NCI-H2196 (cell line): ENCODE measurements around the gene FOSL1.
"Not testable (repeated sequence)": the region's sequence is repeated elsewhere in the genome, so short reads cannot be mapped to it uniquely, and the experiment has no call there.

Experiments
- DNase-seq: peaks from one replicate; lab custom pipeline; 2025; ENCODE audit not compliant: unreplicated experiment; lab: John Stamatoyannopoulos, UW

The FOSL1 gene

GRCh38 chr11:65896034-65896999 lies 3.9 kb downstream of the FOSL1 start:
- no peak for DNase-seq

DNA sequence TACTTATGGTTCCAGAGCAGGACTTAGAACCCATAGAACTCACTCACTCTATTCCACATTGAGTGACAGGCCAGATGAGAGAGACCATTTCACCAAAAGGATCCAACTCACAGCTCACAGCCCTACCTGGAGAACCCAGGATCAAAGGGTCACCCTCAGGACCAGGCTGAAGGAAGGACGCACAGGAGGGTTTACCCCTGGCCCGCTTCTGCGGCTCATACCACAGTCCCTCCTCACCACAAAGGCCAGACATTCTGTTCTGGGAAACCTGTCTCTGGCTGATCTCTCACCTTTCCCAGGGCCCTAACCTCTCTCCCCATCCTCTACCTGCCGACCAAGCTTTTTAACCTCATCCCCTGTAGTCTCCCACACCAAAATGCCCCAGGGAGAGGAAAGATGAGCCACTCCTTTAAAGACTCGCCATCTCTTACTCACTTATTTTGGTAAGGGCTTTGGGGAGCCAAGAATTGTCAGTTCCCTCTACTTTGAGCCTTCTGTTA lies 4.7 kb downstream of the FOSL1 start:
- DNase-seq, result no peak

DNA sequence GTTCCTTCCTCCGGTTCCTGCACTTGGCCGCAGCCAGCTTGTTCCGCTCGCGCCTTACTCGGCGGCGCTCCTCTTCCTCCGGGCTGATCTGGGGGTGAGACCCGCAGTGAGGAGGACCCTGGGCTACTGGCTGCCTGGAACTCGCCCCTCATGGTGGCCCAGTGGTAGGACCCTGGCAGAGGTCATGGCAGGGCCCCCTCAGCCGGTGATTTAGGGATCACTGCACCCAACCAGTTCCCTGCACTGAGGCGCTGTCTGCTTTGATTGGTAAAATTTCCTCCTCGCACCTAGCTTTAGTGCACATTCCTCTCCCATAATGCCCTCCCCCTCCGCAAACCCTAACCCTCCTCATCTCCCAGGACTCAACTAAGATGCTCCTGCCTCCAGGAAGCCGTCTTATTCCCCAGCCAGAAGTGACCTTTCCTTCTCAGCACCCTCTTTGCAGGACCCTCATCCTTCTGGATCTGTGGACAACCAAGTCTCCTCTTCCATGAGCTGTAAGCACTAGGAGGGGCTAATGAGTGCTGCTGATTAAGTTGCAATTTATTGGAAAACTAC lies 6.1 kb downstream of the FOSL1 start:
- no peak for DNase-seq

GRCh38 chr11:65892661-65893317 lies 7.4 kb downstream of the FOSL1 start:
- no peak for DNase-seq

GRCh38 chr11:65892137-65892540 lies 8.0 kb downstream of the FOSL1 start:
- not testable (repeated sequence) for DNase-seq

- no peak for DNase-seq
These were observed 8.7 kb downstream of the FOSL1 start for GRCh38 chr11:65891219-65892136.

DNA sequence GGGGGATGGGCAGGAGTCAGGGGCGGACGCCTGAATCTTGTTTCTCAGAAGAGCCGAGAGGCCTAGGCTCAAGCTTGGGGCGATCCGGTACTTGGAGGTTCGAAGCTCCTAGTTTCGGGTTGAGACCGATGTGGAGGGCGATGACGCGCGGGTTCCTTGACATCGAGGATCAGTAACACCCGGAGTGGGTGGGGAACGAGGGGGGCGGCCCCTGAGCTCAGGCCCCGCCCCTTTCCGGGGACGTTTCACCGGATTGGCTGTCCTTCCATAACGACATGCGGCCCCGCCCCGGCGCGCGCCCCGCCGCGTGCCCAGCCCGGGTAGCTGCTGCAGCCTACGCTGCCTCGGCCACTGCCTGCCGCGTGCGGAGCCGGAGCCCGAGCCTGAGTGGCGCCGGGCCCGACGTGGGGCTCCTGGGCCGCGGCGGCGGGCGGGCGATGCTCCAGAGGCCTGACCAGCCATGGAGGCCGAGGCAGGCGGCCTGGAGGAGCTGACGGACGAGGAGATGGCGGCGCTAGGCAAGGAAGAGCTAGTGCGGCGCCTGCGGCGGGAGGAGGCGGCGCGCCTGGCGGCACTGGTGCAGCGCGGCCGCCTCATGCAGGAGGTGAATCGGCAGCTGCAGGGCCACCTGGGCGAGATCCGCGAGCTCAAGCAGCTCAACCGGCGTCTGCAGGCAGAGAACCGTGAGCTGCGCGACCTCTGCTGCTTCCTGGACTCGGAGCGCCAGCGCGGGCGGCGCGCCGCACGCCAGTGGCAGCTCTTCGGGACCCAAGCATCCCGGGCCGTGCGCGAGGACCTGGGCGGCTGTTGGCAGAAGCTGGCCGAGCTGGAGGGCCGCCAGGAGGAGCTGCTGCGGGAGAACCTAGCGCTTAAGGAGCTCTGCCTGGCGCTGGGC lies 9.6 kb downstream of the FOSL1 start, which contains the start of gene CCDC85B:
TSS of gene CCDC85B (plus strand) at position 350 of the 895 bp plus-strand sequence. CDS start at position 461, 111 bp downstream.
- DNase-seq, result peak; percentile 96

DNA sequence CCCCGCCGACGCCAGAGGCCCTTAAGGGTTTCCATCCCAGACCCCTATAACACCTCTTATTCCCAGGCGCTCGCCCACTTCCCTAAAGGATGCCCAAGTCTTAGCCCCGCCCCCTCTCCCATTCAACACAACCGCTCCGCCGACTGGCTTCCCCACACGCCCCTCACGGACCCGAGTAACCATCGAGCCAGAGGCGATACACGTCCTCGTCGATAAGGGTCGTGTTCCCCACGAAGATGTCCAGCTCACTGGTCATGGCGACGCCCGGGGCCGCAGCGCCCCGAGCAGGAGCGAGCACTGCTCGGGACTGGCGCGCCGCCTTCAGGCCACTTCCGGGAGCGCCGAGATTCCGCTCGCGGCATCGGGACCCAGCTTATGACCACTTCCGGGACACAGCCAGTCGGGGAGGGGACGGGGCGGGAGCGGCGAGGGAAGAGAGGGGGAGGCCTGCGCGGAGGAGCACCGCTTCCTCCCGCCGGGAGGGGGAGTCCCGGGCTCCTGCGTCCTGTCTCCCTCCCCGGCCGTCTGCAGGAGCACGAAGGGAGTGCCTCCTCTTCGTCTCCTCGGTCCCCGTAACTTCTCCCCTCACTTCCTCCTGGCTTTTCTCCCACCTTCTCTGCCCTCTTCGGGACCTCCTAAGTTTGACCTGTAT lies 11.9 kb downstream of the FOSL1 start, which contains the start of gene FIBP:
TSS of gene FIBP (minus strand) at position 309 of the 652 bp plus-strand sequence. CDS start at position 256, 53 bp downstream.
- peak; percentile 97 for DNase-seq

DNA sequence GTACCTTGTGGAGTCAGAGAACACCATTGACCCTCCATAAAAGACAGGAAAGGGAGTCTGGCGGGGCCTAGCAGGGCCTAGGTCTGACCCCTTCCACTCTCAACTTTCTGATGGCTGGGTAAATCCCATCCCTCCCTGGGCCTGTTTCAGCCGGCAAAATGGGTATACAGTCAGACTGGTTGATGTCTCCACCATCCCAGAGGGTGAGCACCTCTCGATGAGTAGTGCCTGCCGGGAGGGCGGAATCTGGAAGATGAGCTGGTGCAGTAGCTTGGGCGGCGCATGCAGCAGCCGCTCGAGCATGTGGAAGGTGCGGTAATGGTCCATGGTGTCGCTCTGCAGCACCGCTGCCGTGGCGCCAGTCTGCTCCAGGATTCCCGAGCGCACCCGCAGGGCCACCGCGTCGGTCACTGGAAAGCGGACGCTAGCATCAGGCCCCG lies 12.4 kb downstream of the FOSL1 start:
- DNase-seq, result no peak

DNA sequence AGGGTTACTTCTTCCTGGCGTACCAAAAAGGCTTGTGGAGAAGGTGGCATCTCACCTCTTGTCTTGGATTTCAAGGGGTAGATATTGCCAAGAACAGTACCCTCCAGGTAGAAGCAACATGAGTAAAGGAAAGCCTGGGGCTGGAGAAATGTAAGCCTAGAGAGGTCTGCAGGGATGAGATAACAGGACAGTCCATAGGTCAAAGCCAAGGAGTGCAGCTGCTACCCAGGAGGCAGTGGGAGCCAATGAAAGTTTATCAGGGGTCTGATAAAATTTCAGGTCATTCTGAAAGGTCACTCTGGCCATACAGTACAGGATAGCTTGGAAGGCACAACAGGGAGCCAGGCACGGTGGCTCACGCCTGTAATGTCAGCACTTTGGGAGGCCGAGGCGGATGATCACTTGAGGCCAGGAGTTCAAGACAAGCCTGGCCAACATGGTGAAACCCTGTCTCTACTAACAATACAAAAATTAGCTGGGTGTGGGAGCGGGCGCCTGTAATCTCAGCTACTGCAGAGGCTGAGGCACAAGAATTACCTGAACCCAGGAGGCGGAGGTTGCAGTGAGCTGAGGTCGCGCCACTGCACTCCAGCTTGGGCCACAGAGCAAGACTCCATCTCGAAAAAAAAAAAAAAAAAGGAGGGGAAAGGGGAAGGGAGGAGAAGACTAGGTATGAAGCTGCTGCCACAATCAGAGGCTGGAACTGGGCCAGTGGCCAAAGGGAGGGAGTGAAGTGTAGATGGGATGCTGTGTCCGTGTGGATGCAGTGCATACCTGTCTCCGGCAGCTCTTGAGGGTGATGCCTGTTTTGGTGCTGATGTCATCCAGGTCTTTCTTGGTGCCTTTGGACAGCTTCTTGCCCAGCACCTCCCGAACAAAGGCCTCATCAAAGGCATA lies 13.1 kb downstream of the FOSL1 start:
- no peak for DNase-seq

DNA sequence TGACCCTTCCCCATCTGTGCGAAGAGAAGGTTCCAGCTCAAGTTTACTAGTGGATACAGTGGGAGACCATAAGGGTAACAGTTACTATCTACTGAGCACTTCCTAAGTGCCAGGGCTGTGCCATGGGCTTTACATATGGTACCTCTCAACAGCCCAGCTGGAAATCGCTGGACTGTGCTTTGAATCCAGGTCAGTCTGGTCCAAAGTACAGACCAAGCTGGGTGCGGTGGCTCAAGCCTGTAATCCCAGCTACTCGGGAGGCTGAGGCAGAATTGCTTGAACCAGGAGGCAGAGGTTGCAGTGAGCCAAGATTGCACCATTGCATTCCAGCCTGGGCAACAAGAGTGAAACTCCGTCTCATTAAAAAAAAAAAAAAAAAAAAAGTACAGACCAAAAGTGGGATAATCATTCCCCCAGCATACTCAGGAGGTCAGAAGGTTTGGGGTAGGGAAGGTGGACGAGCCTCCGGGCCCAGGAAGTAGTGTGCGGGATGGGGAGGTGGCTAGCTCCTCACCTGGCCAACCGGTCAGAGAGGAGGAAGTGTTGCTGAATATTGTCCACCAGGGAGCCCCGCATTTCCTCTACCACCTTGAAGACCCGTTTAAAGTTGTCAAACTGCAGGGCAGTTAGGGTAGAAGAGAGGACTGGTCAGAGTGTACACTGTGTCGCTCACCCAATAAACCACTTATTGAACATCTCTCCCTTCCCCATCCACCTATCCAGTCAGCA lies 14.2 kb downstream of the FOSL1 start:
- DNase-seq, result no peak

GRCh38 chr11:65885231-65885630 lies 15.0 kb downstream of the FOSL1 start:
- DNase-seq, result no peak

GRCh38 chr11:65884716-65885092 lies 15.5 kb downstream of the FOSL1 start:
- DNase-seq, result peak; percentile 81

- no peak for DNase-seq
These were observed 16.1 kb downstream of the FOSL1 start for GRCh38 chr11:65883786-65884715.

DNA sequence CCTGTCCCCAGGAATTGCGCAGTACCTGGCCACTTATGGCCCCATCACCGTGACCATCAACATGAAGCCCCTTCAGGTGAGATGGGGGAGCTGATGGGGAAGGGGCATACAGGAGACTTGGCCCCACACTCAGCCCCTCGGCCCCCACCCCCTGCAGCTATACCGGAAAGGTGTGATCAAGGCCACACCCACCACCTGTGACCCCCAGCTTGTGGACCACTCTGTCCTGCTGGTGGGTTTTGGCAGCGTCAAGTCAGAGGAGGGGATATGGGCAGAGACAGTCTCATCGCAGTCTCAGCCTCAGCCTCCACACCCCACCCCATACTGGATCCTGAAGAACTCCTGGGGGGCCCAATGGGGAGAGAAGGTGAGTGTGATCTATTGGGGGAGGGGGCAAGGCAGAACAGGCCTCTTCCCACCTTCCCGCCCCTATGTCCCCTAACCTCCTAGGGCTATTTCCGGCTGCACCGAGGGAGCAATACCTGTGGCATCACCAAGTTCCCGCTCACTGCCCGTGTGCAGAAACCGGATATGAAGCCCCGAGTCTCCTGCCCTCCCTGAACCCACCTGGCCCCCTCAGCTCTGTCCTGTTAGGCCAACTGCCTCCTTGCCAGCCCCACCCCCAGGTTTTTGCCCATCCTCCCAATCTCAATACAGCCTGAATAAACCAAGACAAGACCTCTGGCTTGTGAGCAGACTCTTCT lies 17.0 kb downstream of the FOSL1 start:
- no peak for DNase-seq
